IMR-90 (cell line): ENCODE data around the gene OSBPL8. TPM values are rescaled to one million over a fixed set of nuclear protein-coding genes. Genes with fewer than 3 reads are reported as not detected.
A peak's percentile ranks its signal among the peaks of the same experiment; 100 is the strongest.

Experiments used
- ATAC-seq: fragments of 200-7000 bp; cut with Tn5 transposase; 2 replicates; pipeline ENCODE4 v1.9.1; 2020; ENCODE audit warnings: low read depth, mild to moderate bottlenecking, moderate library complexity
- BruUV-seq: library from RNA; stranded (reverse); fragments of 400-500 nt; replicated peaks from 2 replicates; lab custom pipeline; 2021; lab: Mats Ljungman, UMichigan
- CTCF ChIA-PET: fragments of 300-600 bp; formaldehyde crosslinking; extraction: SDS; loops from one replicate; lab custom pipeline; 2021; ENCODE audit warnings: antibody characterized with exemption; lab: Yijun Ruan, JAX
- POLR2A ChIA-PET: fragments of 300-600 bp; sonication (Branson Sonifier 250); formaldehyde crosslinking; loops from one replicate; lab custom pipeline; 2022; ENCODE audit warnings: antibody characterized with exemption; ENCODE audit not compliant: unreplicated experiment; lab: Charles Lee
- DNase-seq: peaks from one replicate; pipeline ENCODE4 v3.0.0; 2013
- H2AFZ ChIP-seq: replicated peaks from 2 replicates; pipeline ENCODE3; 2013; ENCODE audit warnings: low read length, mild to moderate bottlenecking; ENCODE audit not compliant: poor library complexity
- H2AK5ac ChIP-seq: 2 replicates; pipeline ENCODE4 v1.6.1; 2013; ENCODE audit warnings: low read depth, low read length, inconsistent platforms
- H2AK9ac ChIP-seq: replicated peaks from 2 replicates; pipeline ENCODE3; 2013; ENCODE audit warnings: mild to moderate bottlenecking, low read depth, low read length, moderate library complexity; ENCODE audit not compliant: poor library complexity
- H2BK120ac ChIP-seq: 2 replicates; pipeline ENCODE4 v1.6.1; 2013; ENCODE audit warnings: low read depth, low read length, inconsistent platforms
- H2BK15ac ChIP-seq: 3 replicates; pipeline ENCODE4 v1.6.1; 2013; ENCODE audit warnings: low read depth, low read length, inconsistent platforms
- H2BK20ac ChIP-seq: 2 replicates; pipeline ENCODE4 v1.6.1; 2013; ENCODE audit warnings: low read depth, mild to moderate bottlenecking, inconsistent platforms, low read length, moderate library complexity
- H2BK5ac ChIP-seq: 2 replicates; pipeline ENCODE4 v1.6.1; 2013; ENCODE audit warnings: mild to moderate bottlenecking, low read depth, low read length, inconsistent platforms; ENCODE audit not compliant: poor library complexity, severe bottlenecking
- H3K14ac ChIP-seq: replicated peaks from 2 replicates; pipeline ENCODE4 v1.6.1; 2013; ENCODE audit warnings: low read depth, low read length, inconsistent platforms
- H3K18ac ChIP-seq: 2 replicates; pipeline ENCODE4 v1.6.1; 2013; ENCODE audit warnings: low read depth, low read length, control low read depth
- H3K23ac ChIP-seq: 2 replicates; pipeline ENCODE4 v1.6.1; 2013; ENCODE audit warnings: low read depth, low read length, inconsistent platforms
- H3K27ac ChIP-seq: 2 replicates; pipeline ENCODE4 v1.5.1; 2013; ENCODE audit warnings: mild to moderate bottlenecking, control low read depth, low read length; ENCODE audit not compliant: insufficient read depth
- H3K27me3 ChIP-seq: 2 replicates; pipeline ENCODE4 v1.6.1; 2013; ENCODE audit warnings: low read length; ENCODE audit not compliant: control insufficient read depth, insufficient read depth
- H3K36me3 ChIP-seq: 2 replicates; pipeline ENCODE4 v1.6.1; 2013; ENCODE audit warnings: low read length, mixed read lengths; ENCODE audit not compliant: control insufficient read depth, insufficient read depth
- H3K4ac ChIP-seq: 2 replicates; pipeline ENCODE4 v1.6.1; 2013; ENCODE audit warnings: low read depth, low read length, inconsistent platforms
- H3K4me1 ChIP-seq: 2 replicates; pipeline ENCODE4 v1.6.1; 2013; ENCODE audit warnings: low read length, mixed read lengths; ENCODE audit not compliant: control insufficient read depth, insufficient read depth
- H3K4me2 ChIP-seq: 2 replicates; pipeline ENCODE4 v1.6.1; 2013; ENCODE audit warnings: low read depth, mild to moderate bottlenecking, control low read depth, low read length, moderate library complexity
- H3K4me3 ChIP-seq: 2 replicates; pipeline ENCODE4 v1.5.1; 2013; ENCODE audit warnings: low read depth, mild to moderate bottlenecking, control low read depth, low read length, moderate library complexity; ENCODE audit not compliant: insufficient read depth
- H3K56ac ChIP-seq: 2 replicates; pipeline ENCODE4 v1.6.1; 2013; ENCODE audit warnings: low read length, inconsistent platforms; ENCODE audit not compliant: insufficient read depth; ENCODE audit errors: extremely low read depth
- H3K79me1 ChIP-seq, 2 experiments: 2 replicates each; pipeline ENCODE4 v1.6.1; 2013; ENCODE audit warnings: low read length in 2 of 2, inconsistent platforms in 1 of 2, low read depth in 1 of 2
- H3K9ac ChIP-seq: 2 replicates; pipeline ENCODE4 v1.6.1; 2013; ENCODE audit warnings: low read depth, low read length, control low read depth
- H3K9me1 ChIP-seq: 2 replicates; pipeline ENCODE4 v1.6.1; 2013; ENCODE audit warnings: low read length, inconsistent platforms; ENCODE audit not compliant: insufficient read depth
- H3K9me3 ChIP-seq: 2 replicates; pipeline ENCODE4 v1.6.1; 2013; ENCODE audit warnings: low read length; ENCODE audit not compliant: control insufficient read depth, insufficient read depth
- H4K20me1 ChIP-seq: 2 replicates; pipeline ENCODE4 v1.6.1; 2013; ENCODE audit warnings: low read length, inconsistent platforms; ENCODE audit not compliant: insufficient read depth
- H4K5ac ChIP-seq: 2 replicates; pipeline ENCODE4 v1.6.1; 2013; ENCODE audit warnings: mild to moderate bottlenecking, low read depth, low read length, control low read depth
- H4K8ac ChIP-seq, 2 experiments: 2 replicates each; pipeline ENCODE4 v1.6.1; 2013; ENCODE audit warnings: low read depth in 2 of 2, low read length in 2 of 2, control low read depth in 1 of 2, inconsistent platforms in 1 of 2
- H4K91ac ChIP-seq: 2 replicates; pipeline ENCODE4 v1.6.1; 2013; ENCODE audit warnings: low read depth, low read length, inconsistent platforms; ENCODE audit not compliant: insufficient read depth
- RAD21 ChIP-seq: IDR thresholded peaks from 2 replicates; pipeline ENCODE4 v1.6.1; 2012; ENCODE audit warnings: low read length, improper control_type of control experiment
- WGBS, 2 experiments: methylation state at CpG; one replicate each; pipeline versions ENCODE4 v1.1.5 to v1.1.7; 2013; ENCODE audit warnings: missing lambda C conversion rate in 2 of 2; ENCODE audit not compliant: insufficient read length in 1 of 2; ENCODE audit errors: extremely low coverage in 2 of 2; 5-methylcytosine and 5-hydroxymethylcytosine counted together
- dilution Hi-C: fragments of 300-500 bp; cut with HindIII; formaldehyde crosslinking; loops from one replicate; pipeline ENCODE4 v1.14.3; 2018; ENCODE audit warnings: low sequenced_read_pairs; ENCODE audit not compliant: unreplicated experiment
- in situ Hi-C: fragments of 300-500 bp; cut with MboI; formaldehyde crosslinking; loops from 3 replicates; pipeline ENCODE4 v1.14.3; 2019; ENCODE audit warnings: low sequenced_read_pairs, inconsistent platforms, mixed read lengths
- intact Hi-C: fragments of 100-400 bp; cut with micrococcal nuclease; formaldehyde crosslinking; loops from 2 replicates; pipeline ENCODE4 v1.10.0; 2022
- polyA plus RNA-seq, 3 experiments: library from polyadenylated mRNA; depleted of rRNA; stranded (reverse); fragments of >200 nt; gene quantifications; 2 replicates each; pipeline ENCODE4 v1.2.3, GENCODE V29; 2012; ENCODE audit warnings: low replicate concordance in 1 of 3
- total RNA-seq: library from RNA; depleted of rRNA; stranded (reverse); fragments of >200 nt; gene quantifications from 2 replicates; pipeline ENCODE4 v1.2.3, GENCODE V29; 2012

Gene OSBPL8
- total and polyA plus RNA-seq, 2 of the 4 experiments (the other 2 are of a cell fraction): 17.8 to 24.2 TPM

- CTCF ChIA-PET: interaction anchor here (0.6 to 1.3 kb wide), 2 partner anchors 31 to 104 kb away, joined by 3 to 5 read pairs; no protein-coding TSS in a partner anchor
- WGBS, 2 experiments: no CpG with 5 or more reads among the region's 2 CpGs
Measured at GRCh38 chr12:76555797-76556196, 3.8 kb downstream of the OSBPL8 start.

More at GRCh38 chr12:76555797-76556196, 3.8 kb downstream of the OSBPL8 start:
- TF ChIP-seq RAD21: no peak
- H3K36me3 ChIP-seq: no peaks in the 10 kb centered on the region
- BruUV-seq: no TSS peak
- no peak overlapping the region for H3K27ac ChIP-seq
- H2AK5ac ChIP-seq: no peak overlapping the region
- H3K14ac ChIP-seq: no peak overlapping the region
- no peak overlapping the region for H4K91ac ChIP-seq
- no peak for DNase-seq
- H3K79me1 ChIP-seq: peaks cover 14 to 59% of the 10 kb centered on the region in 2 experiments
- H2AFZ ChIP-seq: no peak overlapping the region
- no peak overlapping the region for H3K4ac ChIP-seq
- no peak overlapping the region for H2BK120ac ChIP-seq
- no peak overlapping the region for H2BK20ac ChIP-seq
- no peak overlapping the region for H4K8ac ChIP-seq
- H3K56ac ChIP-seq: no peak overlapping the region
- H2AK9ac ChIP-seq: no peak overlapping the region
- intact Hi-C loops (loop anchor here (5.0 to 10.0 kb wide), 2 partner anchors 83 to 161 kb away; no protein-coding TSS in a partner anchor), dilution Hi-C loops (no loop called here), in situ Hi-C loops (no loop called here)
- no peaks in the 10 kb centered on the region for H3K9me3 ChIP-seq
- no peak for ATAC-seq
- no peak overlapping the region for H3K4me2 ChIP-seq
- H2BK5ac ChIP-seq: no peak overlapping the region
- no peak overlapping the region for H3K9ac ChIP-seq
- no peaks in the 10 kb centered on the region for H3K27me3 ChIP-seq
- no peak overlapping the region for H4K5ac ChIP-seq
- no peak overlapping the region for H3K4me3 ChIP-seq
- H4K20me1 ChIP-seq: peaks cover 14% of the 10 kb centered on the region; the same call in 1 of the 2 replicates
- POLR2A ChIA-PET: no interaction called here
- peaks cover 2% of the 10 kb centered on the region; the same call in 1 of the 2 replicates for H3K9me1 ChIP-seq
- H3K4me1 ChIP-seq: 0 out of 2 replicates have a peak, but pooled peaks cover 2% of the 10 kb centered on the region
- H2BK15ac ChIP-seq: no peak overlapping the region
- peak overlapping the region; percentile 2; the same call in 1 of the 2 replicates for H3K23ac ChIP-seq
- no peak overlapping the region for H3K18ac ChIP-seq
